GM12878 (cell line): ENCODE results near the gene DNAJB11. TPM values are rescaled to one million over a fixed set of nuclear protein-coding genes. Genes with fewer than 3 reads are reported as not detected.

Experiments used
- BRCA1 ChIP-seq: IDR thresholded peaks from 2 replicates; pipeline ENCODE4 v1.6.1; 2011; ENCODE audit warnings: low read depth, low read length, improper control_type of control experiment
- CHD4 ChIP-seq: fragments of 200-600 bp; sonication (generic); IDR thresholded peaks from 2 replicates; pipeline ENCODE4 v1.6.1; 2016; ENCODE audit warnings: mild to moderate bottlenecking
- KLF5 ChIP-seq: fragments of 450-650 bp; IDR thresholded peaks from 2 replicates; pipeline ENCODE4 v1.6.1; 2014; ENCODE audit warnings: mild to moderate bottlenecking; ENCODE audit not compliant: partially characterized antibody
- NRF1 ChIP-seq: conservative IDR thresholded peaks from 2 replicates; pipeline ENCODE4 v1.6.1; 2011; ENCODE audit warnings: mild to moderate bottlenecking, low read depth, low read length, improper control_type of control experiment
- PAX5 ChIP-seq: IDR thresholded peaks from 2 replicates; pipeline ENCODE4 v1.6.1; 2011; ENCODE audit warnings: low read depth, low read length, borderline replicate concordance
- SP1 ChIP-seq: IDR thresholded peaks from one replicate; pipeline ENCODE4 v1.6.1; 2011; ENCODE audit warnings: low read depth, low read length
- polyA plus RNA-seq, 11 experiments: library from polyadenylated mRNA; depleted of rRNA in 4 of 11; unstranded in 6 of 11; stranded (reverse) in 5 of 11; fragments of >200 nt; fragmentation: Nextera tagmentation in 4 of 11; fragmentation: Illumina TruSeq in 1 of 11; extraction: Ambion mirVana in 4 of 11; extraction: Trizol in 1 of 11; gene quantifications; 1 replicate in 1 of 11; 2 replicates in 10 of 11; pipeline versions ENCODE4 v1.2.1 to v1.2.3, GENCODE V29; 2011 to 2016; ENCODE audit warnings: inconsistent platforms in 2 of 11, missing spikeins in 2 of 11, low read depth in 1 of 11
- total RNA-seq, 4 experiments: library from RNA; depleted of rRNA in 3 of 4; stranded (reverse); fragments of >200 nt in 3 of 4; fragmentation: Illumina TruSeq in 1 of 4; extraction: Trizol in 1 of 4; gene quantifications; 2 replicates each; pipeline versions ENCODE4 v1.2.1 to v1.2.3, GENCODE V29; 2013 to 2021
- TF ChIP-seq, protein P1 (sequence below): fragments of 450-650 bp; IDR thresholded peaks from 2 replicates; pipeline ENCODE4 v1.6.1; 2017; ENCODE audit warnings: mild to moderate bottlenecking, moderate library complexity
- TF ChIP-seq, protein P2 (sequence below): fragments of 450-650 bp; IDR thresholded peaks from 2 replicates; pipeline ENCODE4 v1.6.1; 2017; ENCODE audit warnings: mild to moderate bottlenecking, low read depth, inconsistent platforms; ENCODE audit not compliant: poor library complexity, severe bottlenecking
- TF ChIP-seq, protein P3 (sequence below): IDR thresholded peaks from 2 replicates; pipeline ENCODE4 v1.6.1; 2012; ENCODE audit warnings: improper control_type of control experiment, low read depth, low read length; ENCODE audit not compliant: insufficient replicate concordance

Gene DNAJB11
- total and polyA plus RNA-seq, 10 of the 15 experiments (the other 5 are each of a cell fraction or from before 2014, with no cell fraction given): 16.2 to 135 (median 57.8) TPM

DNA sequence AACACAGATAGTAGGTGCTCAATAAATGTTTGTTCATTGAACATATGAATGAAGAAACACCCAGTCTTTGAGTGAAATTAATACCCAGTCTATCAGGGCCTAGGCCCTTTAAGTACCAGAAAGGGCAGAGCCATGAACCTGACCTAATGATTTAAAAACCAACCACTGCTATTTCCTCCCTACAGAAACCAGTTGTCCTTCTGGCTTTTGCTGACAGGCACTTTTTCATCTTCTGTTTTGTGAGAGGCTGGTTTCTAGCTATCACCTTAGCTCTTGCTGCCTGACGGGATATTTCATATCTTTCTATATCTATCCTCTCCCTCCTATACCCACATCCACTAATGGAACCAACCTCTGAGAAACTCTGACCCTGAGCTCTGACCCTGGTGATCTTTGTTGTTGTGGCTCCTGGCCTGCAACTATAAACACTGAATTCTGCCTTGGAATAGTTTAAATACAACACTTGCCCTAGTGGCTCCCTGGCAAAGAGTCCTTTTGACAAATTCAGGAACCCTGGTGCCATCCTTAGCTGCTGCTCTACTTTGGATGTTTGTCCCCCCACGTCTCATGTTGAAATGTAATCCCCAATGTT, 38.2 kb downstream of the DNAJB11 start (continued):
- TF ChIP-seq, protein P1, sequence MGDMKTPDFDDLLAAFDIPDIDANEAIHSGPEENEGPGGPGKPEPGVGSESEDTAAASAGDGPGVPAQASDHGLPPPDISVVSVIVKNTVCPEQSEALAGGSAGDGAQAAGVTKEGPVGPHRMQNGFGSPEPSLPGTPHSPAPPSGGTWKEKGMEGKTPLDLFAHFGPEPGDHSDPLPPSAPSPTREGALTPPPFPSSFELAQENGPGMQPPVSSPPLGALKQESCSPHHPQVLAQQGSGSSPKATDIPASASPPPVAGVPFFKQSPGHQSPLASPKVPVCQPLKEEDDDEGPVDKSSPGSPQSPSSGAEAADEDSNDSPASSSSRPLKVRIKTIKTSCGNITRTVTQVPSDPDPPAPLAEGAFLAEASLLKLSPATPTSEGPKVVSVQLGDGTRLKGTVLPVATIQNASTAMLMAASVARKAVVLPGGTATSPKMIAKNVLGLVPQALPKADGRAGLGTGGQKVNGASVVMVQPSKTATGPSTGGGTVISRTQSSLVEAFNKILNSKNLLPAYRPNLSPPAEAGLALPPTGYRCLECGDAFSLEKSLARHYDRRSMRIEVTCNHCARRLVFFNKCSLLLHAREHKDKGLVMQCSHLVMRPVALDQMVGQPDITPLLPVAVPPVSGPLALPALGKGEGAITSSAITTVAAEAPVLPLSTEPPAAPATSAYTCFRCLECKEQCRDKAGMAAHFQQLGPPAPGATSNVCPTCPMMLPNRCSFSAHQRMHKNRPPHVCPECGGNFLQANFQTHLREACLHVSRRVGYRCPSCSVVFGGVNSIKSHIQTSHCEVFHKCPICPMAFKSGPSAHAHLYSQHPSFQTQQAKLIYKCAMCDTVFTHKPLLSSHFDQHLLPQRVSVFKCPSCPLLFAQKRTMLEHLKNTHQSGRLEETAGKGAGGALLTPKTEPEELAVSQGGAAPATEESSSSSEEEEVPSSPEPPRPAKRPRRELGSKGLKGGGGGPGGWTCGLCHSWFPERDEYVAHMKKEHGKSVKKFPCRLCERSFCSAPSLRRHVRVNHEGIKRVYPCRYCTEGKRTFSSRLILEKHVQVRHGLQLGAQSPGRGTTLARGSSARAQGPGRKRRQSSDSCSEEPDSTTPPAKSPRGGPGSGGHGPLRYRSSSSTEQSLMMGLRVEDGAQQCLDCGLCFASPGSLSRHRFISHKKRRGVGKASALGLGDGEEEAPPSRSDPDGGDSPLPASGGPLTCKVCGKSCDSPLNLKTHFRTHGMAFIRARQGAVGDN: no peak
- TF ChIP-seq PAX5 (no peak), CHD4 (no peak), NRF1 (no peak), KLF5 (no peak), BRCA1 (no peak), SP1 (no peak)
- TF ChIP-seq, protein P2, sequence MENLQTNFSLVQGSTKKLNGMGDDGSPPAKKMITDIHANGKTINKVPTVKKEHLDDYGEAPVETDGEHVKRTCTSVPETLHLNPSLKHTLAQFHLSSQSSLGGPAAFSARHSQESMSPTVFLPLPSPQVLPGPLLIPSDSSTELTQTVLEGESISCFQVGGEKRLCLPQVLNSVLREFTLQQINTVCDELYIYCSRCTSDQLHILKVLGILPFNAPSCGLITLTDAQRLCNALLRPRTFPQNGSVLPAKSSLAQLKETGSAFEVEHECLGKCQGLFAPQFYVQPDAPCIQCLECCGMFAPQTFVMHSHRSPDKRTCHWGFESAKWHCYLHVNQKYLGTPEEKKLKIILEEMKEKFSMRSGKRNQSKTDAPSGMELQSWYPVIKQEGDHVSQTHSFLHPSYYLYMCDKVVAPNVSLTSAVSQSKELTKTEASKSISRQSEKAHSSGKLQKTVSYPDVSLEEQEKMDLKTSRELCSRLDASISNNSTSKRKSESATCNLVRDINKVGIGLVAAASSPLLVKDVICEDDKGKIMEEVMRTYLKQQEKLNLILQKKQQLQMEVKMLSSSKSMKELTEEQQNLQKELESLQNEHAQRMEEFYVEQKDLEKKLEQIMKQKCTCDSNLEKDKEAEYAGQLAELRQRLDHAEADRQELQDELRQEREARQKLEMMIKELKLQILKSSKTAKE: no peak
- TF ChIP-seq, protein P3, sequence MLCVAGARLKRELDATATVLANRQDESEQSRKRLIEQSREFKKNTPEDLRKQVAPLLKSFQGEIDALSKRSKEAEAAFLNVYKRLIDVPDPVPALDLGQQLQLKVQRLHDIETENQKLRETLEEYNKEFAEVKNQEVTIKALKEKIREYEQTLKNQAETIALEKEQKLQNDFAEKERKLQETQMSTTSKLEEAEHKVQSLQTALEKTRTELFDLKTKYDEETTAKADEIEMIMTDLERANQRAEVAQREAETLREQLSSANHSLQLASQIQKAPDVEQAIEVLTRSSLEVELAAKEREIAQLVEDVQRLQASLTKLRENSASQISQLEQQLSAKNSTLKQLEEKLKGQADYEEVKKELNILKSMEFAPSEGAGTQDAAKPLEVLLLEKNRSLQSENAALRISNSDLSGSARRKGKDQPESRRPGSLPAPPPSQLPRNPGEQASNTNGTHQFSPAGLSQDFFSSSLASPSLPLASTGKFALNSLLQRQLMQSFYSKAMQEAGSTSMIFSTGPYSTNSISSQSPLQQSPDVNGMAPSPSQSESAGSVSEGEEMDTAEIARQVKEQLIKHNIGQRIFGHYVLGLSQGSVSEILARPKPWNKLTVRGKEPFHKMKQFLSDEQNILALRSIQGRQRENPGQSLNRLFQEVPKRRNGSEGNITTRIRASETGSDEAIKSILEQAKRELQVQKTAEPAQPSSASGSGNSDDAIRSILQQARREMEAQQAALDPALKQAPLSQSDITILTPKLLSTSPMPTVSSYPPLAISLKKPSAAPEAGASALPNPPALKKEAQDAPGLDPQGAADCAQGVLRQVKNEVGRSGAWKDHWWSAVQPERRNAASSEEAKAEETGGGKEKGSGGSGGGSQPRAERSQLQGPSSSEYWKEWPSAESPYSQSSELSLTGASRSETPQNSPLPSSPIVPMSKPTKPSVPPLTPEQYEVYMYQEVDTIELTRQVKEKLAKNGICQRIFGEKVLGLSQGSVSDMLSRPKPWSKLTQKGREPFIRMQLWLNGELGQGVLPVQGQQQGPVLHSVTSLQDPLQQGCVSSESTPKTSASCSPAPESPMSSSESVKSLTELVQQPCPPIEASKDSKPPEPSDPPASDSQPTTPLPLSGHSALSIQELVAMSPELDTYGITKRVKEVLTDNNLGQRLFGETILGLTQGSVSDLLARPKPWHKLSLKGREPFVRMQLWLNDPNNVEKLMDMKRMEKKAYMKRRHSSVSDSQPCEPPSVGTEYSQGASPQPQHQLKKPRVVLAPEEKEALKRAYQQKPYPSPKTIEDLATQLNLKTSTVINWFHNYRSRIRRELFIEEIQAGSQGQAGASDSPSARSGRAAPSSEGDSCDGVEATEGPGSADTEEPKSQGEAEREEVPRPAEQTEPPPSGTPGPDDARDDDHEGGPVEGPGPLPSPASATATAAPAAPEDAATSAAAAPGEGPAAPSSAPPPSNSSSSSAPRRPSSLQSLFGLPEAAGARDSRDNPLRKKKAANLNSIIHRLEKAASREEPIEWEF: no peak
